Skeletal muscle satellite cell (primary cell): ENCODE results near the gene BTBD6.
"Not testable (repeated sequence)": the region's sequence is repeated elsewhere in the genome, so short reads cannot be mapped to it uniquely, and the experiment has no call there.

ENCODE experiments used
- H3K27me3 ChIP-seq: 2 replicates; pipeline ENCODE4 v1.7.0; 2013; ENCODE audit warnings: low read length; ENCODE audit not compliant: control insufficient read depth, insufficient read depth
- H3K36me3 ChIP-seq: 2 replicates; pipeline ENCODE4 v1.7.0; 2013; ENCODE audit warnings: mild to moderate bottlenecking, control low read depth, low read length; ENCODE audit not compliant: insufficient read depth
- H3K4me1 ChIP-seq: 2 replicates; pipeline ENCODE4 v1.7.0; 2013; ENCODE audit warnings: low read length; ENCODE audit not compliant: control insufficient read depth, insufficient read depth
- H3K4me2 ChIP-seq: 2 replicates; pipeline ENCODE4 v1.7.0; 2013; ENCODE audit warnings: mild to moderate bottlenecking, low read length
- H3K4me3 ChIP-seq: 2 replicates; pipeline ENCODE4 v1.7.0; 2013; ENCODE audit warnings: low read length
- H3K9ac ChIP-seq: 2 replicates; pipeline ENCODE4 v1.7.0; 2013; ENCODE audit warnings: mild to moderate bottlenecking, low read depth, low read length, moderate library complexity
- H3K9me3 ChIP-seq: replicated peaks from 2 replicates; pipeline ENCODE4 v1.7.0; 2013; ENCODE audit warnings: mild to moderate bottlenecking, control low read depth, low read length

BTBD6 gene

GRCh38 chr14:105277448-105277847 is 29.1 kb downstream of the BTBD6 start:
- H3K36me3 ChIP-seq, H3K9me3 ChIP-seq, H3K4me2 ChIP-seq, H3K27me3 ChIP-seq, H3K9ac ChIP-seq, H3K4me3 ChIP-seq, H3K4me1 ChIP-seq: not testable (repeated sequence)

GRCh38 chr14:105279642-105280361 is 31.5 kb downstream of the BTBD6 start:
- Histone ChIP-seq H3K27me3 (no peaks in the 10 kb centered on the region), H3K9ac (no peak overlapping the region)

DNA sequence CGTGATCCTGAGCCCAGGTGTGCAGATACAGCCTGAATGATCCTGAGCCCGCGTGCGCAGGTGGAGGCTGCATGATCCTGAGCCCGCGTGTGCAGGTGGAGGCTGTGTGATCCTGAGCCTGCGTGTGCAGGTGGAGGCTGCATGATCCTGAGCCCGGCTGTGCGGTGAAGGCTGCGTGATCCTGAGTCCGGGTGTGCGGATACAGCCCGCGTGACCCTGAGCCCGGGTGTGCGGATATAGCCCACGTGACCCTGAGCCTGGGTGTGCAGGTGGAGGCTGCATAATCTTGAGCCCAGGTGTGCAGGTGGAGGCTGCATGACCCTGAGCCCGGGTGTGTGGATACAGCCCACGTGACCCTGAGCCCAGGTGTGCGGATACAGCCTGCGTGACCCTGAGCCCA is 32.2 kb downstream of the BTBD6 start:
- no peaks in the 10 kb centered on the region for H3K9me3 ChIP-seq
- H3K36me3 ChIP-seq = peaks cover 3% of the 10 kb centered on the region
- no peak overlapping the region for H3K4me2 ChIP-seq
- H3K9ac ChIP-seq = no peak overlapping the region
- no peaks in the 10 kb centered on the region for H3K27me3 ChIP-seq
- H3K4me1 ChIP-seq = peaks cover under 1% of the 10 kb centered on the region
- H3K4me3 ChIP-seq = no peak overlapping the region

More at GRCh38 chr14:105279642-105280361, 31.5 kb downstream of the BTBD6 start:
- H3K4me2 ChIP-seq = no peak overlapping the region
- H3K4me1 ChIP-seq = peaks cover 4% of the 10 kb centered on the region
- H3K36me3 ChIP-seq = peaks cover 3% of the 10 kb centered on the region
- H3K9me3 ChIP-seq = no peaks in the 10 kb centered on the region
- no peak overlapping the region for H3K4me3 ChIP-seq

- Histone ChIP-seq H3K4me2 (no peak overlapping the region), H3K9me3 (no peaks in the 10 kb centered on the region), H3K27me3 (no peaks in the 10 kb centered on the region), H3K4me1 (no peaks in the 10 kb centered on the region), H3K9ac (no peak overlapping the region), H3K36me3 (peaks cover 3% of the 10 kb centered on the region), H3K4me3 (no peak overlapping the region)
Observed at GRCh38 chr14:105281371-105282097, 33.2 kb downstream of the BTBD6 start.

DNA sequence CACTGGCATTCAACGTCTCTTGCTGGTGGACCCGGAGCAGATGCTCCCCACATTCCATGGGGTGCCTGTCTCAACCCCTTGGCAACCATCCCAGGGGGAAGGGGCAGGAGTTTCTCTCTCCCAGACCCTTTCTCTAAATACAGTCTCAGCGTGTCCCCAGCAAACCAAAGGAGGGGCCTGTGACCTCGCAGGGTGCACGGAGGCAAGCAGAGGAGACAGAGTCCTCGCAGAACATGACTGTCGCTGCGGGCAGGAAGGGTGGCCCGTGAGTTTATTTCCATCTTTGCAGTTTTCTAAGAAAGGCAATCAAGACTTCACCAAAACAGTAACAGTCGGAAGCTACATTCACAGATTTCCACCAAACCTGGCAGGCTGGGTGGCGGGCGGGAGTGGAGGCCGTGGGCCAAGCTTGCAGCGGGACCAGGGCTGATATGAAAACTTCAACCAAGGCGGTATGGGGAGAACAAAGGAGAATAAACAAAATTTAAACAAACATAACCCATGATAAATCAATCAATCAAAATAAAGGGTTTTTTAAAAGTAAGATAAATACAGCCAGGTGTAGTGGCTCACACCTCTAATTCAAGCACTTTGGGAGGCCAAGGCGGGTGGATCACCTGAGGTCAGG is 33.9 kb downstream of the BTBD6 start:
- Histone ChIP-seq H3K4me2 (no peak overlapping the region), H3K36me3 (peaks cover 3% of the 10 kb centered on the region), H3K9me3 (no peaks in the 10 kb centered on the region), H3K4me1 (no peaks in the 10 kb centered on the region), H3K4me3 (no peak overlapping the region), H3K9ac (no peak overlapping the region), H3K27me3 (no peaks in the 10 kb centered on the region)

DNA sequence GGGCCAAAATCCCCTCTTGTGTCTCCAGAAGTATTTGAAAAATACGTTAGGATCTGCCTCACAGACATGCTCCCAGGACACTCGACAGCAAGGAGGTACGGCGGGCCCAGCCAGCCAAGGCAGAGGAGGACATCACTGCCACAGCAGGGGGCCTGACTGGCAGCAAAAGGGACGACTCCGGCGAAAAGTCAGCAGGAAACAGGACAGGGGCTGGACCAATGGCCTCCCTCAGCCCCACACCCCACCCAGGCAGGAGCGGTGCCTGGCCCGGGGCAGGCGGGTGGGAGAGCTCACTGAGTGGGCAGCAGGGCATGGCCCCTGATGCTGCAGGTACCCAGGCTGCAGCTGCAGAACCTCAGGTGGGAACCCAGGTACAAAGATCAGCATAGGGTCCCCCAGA is 34.7 kb downstream of the BTBD6 start:
- H3K27me3 ChIP-seq = no peaks in the 10 kb centered on the region

GRCh38 chr14:105283899-105284298 is 35.6 kb downstream of the BTBD6 start:
- no peaks in the 10 kb centered on the region for H3K4me1 ChIP-seq
- H3K4me3 ChIP-seq = no peak overlapping the region
- no peak overlapping the region for H3K9ac ChIP-seq
- H3K9me3 ChIP-seq = no peaks in the 10 kb centered on the region
- no peak overlapping the region for H3K4me2 ChIP-seq
- H3K27me3 ChIP-seq = no peaks in the 10 kb centered on the region
- H3K36me3 ChIP-seq = peaks cover 3% of the 10 kb centered on the region

More for the DNA sequence above, 34.7 kb downstream of the BTBD6 start:
- H3K4me1 ChIP-seq = no peaks in the 10 kb centered on the region
- no peak overlapping the region for H3K9ac ChIP-seq
- no peak overlapping the region for H3K4me3 ChIP-seq
- peaks cover 3% of the 10 kb centered on the region for H3K36me3 ChIP-seq
- no peaks in the 10 kb centered on the region for H3K9me3 ChIP-seq
- no peak overlapping the region for H3K4me2 ChIP-seq

DNA sequence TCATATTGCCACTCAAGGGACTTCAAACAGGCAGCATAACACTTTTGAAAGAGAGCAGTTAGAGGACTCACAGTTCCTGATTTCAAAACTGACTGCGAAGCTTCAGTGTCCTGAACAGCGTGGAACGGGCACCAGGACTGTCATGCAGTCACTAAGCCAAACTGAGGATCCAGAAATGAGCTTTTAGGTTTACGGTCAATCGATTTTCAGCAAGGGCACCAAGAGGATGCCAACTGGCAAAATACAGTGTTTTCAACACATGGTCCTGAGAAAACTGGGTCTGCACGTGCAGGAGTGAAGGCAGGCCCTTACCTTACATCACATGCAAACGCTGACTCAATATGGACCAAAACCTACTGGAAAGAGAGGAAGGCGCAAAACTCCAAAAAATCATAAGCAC is 36.8 kb downstream of the BTBD6 start:
- no peaks in the 10 kb centered on the region for H3K4me1 ChIP-seq
- H3K27me3 ChIP-seq = no peaks in the 10 kb centered on the region
- no peak overlapping the region for H3K9ac ChIP-seq
- no peak overlapping the region for H3K4me2 ChIP-seq
- H3K9me3 ChIP-seq = no peaks in the 10 kb centered on the region
- H3K4me3 ChIP-seq = no peak overlapping the region
- H3K36me3 ChIP-seq = peaks cover 3% of the 10 kb centered on the region

GRCh38 chr14:105286759-105287144 is 38.4 kb downstream of the BTBD6 start:
- H3K27me3 ChIP-seq = no peaks in the 10 kb centered on the region
- H3K36me3 ChIP-seq = no peaks in the 10 kb centered on the region
- H3K4me1 ChIP-seq = no peaks in the 10 kb centered on the region
- H3K9me3 ChIP-seq = no peaks in the 10 kb centered on the region
- no peak overlapping the region for H3K9ac ChIP-seq
- no peak overlapping the region for H3K4me2 ChIP-seq
- no peak overlapping the region for H3K4me3 ChIP-seq

GRCh38 chr14:105287249-105288102 is 39.1 kb downstream of the BTBD6 start:
- H3K9me3 ChIP-seq = no peaks in the 10 kb centered on the region
- H3K4me2 ChIP-seq = no peak overlapping the region
- H3K4me1 ChIP-seq = no peaks in the 10 kb centered on the region
- no peaks in the 10 kb centered on the region for H3K36me3 ChIP-seq
- H3K27me3 ChIP-seq = no peaks in the 10 kb centered on the region
- H3K4me3 ChIP-seq = no peak overlapping the region
- no peak overlapping the region for H3K9ac ChIP-seq

GRCh38 chr14:105288936-105289335 is 40.6 kb downstream of the BTBD6 start:
- not testable (repeated sequence) for H3K36me3 ChIP-seq, H3K4me2 ChIP-seq, H3K9me3 ChIP-seq, H3K27me3 ChIP-seq, H3K4me1 ChIP-seq, H3K9ac ChIP-seq, H3K4me3 ChIP-seq
